GM20000 (cell line): ENCODE measurements around the gene PTGES3.

Experiments
- DNase-seq: peaks from one replicate; pipeline ENCODE4 v3.0.0; 2012; ENCODE audit warnings: low spot score
- TF ChIP-seq, protein P1 (sequence below): IDR thresholded peaks from 2 replicates; pipeline ENCODE4 v1.5.1; 2012; ENCODE audit warnings: mild to moderate bottlenecking, control low read depth; ENCODE audit errors: extremely low read depth, missing control alignments

The PTGES3 gene

DNA sequence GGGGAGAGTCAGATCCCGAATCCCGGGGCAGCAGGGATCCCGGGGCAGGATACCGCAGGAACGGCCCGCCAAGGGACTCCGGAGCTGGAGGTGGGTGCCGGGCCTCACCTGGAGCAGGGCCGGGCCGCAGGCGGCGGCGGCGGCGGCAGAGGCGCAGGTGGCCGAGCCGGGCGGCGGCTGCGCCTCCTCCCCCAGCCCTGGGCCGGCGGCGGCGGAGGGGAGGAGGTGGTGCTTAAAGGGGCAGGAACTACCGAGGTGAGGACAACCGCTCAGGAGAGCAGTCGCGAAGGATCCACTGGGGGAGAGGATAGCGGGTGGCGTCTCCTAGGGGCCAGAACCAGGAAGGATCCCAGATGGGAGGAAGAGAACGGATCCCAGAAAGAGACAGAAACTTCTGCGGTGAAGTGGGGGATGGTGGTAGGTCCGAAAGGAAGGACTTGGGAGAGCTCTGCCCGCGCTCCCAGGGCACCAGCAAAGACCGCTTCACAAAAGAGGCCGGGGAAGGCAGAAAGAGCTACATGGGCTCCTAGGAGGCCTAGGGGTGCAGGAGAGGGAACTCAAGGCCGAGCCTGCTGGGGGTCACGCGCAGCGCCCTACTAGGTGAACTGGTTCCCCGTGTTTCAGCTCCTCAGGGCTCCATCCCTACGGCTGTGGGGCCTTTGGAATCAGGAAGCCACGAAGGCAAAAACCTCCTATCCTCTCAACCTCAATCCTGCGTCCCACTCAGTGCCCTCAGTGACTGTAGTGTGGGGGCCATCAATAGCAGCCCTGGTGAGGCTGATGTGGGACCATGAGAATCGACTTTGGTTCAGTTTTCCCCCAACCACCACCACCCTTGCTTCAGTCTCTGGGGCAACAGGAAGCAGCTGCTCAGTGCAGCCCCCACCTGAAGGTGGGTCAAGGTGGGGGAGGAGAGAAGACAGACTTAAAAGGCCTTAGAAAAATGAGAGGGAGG is 53.0 kb downstream of the PTGES3 start:
- TF ChIP-seq, protein P1, sequence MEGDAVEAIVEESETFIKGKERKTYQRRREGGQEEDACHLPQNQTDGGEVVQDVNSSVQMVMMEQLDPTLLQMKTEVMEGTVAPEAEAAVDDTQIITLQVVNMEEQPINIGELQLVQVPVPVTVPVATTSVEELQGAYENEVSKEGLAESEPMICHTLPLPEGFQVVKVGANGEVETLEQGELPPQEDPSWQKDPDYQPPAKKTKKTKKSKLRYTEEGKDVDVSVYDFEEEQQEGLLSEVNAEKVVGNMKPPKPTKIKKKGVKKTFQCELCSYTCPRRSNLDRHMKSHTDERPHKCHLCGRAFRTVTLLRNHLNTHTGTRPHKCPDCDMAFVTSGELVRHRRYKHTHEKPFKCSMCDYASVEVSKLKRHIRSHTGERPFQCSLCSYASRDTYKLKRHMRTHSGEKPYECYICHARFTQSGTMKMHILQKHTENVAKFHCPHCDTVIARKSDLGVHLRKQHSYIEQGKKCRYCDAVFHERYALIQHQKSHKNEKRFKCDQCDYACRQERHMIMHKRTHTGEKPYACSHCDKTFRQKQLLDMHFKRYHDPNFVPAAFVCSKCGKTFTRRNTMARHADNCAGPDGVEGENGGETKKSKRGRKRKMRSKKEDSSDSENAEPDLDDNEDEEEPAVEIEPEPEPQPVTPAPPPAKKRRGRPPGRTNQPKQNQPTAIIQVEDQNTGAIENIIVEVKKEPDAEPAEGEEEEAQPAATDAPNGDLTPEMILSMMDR = no peak
- DNase-seq = peak; percentile 86

DNA sequence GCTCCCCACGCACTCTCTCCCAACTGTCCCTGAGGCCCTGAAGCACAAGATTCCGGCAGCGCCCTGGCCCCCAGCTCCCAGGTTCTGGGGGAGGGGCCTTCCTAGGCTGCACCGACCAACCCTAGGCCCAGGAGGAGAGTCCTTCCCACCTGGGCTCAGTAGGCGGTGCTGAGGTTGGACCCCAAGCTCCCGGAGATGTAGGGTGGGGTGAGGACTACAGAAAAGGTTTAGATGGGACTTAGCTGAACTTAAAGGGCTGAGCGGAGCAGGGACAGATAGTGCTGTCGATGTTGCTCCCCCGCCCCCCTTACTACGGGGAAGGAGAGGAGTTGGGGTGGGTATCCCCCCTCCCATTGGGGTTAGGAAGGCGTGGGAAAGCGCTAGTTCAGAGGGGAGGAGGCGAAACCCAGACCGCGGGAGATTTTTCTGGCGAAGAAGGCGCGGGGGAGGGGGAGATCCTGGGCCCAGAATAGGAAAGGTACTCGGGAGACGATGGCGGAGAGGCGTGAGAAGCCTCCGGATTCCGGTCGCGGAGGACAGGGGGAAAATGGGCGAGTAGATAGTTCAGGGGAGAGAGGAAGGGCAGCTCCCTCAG is 53.7 kb downstream of the PTGES3 start:
- TF ChIP-seq, protein P1 = no peak
- DNase-seq = peak; percentile 56

DNA sequence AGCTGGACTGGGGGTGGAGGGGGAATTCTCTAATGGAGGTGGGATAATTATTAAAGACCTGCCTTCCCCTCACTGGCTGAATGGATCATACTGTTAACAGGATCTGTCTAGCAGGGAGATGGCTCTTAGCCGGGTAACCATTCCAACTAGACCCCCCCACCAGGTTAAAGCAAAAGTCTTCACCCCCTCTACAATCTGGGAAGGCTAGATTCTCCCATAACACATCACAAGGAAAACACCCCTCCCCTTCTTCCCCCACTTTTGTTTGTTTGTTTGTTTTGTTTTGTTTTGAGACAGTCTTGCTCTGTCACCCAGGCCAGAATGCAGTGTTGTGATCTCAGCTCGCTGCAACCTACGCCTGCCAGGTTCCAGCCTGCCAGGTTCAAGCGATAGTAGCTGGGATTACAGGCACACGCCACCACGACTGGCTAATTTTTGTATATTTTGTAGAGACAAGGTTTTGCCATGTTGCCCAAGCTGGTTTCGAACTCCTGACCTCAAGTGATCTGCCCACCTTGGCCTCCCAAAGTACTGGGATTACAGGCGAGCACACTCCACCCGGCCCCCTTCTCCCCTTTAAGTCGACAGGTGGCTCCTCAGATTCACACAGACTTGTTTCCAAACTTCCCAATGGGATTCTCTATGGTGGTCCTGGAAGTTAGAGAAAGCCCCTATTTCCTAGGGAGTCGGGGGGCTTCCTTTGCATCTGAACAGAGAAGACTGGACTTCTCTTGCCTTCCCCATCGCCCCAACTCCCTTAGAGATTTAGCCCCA is 54.4 kb downstream of the PTGES3 start:
- TF ChIP-seq, protein P1 = no peak
- no peak for DNase-seq

DNA sequence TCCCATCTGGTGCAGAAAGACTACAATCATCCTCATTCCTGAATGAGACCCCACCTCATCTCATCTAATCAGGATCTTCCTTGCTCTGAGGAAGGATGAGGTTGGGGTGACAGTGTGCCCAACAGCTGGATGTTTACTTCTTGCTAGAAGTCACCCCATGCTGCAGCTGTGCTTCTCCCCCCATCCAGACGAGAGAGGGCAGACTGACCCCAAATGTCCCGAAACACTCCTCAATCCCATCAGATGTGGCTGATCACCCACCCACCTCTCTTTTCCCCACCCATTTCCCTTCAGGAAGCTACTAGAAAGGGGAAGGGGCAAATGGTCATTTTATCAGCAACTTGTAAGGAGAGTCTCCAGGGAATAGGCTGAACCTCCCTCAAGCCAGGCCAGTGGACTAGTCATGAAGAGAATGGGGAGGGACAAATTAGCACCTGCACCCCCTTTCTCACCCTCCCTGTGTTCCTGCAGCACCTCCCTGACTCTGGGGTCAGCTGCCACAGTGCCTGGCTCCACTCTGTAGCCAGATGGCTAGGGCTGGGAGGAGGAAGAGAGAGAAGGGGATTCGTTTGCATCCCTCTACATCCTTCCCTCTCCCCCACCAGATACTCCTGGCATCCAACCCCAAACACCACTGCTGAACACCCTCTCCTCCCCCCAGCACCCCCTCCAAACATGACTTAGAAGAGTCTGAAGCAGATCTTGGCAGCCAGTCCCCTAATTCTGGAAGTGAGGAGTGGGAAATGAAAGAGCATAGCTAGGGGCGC is 55.2 kb downstream of the PTGES3 start:
- DNase-seq = peak; percentile 41
- TF ChIP-seq, protein P1 = no peak

DNA sequence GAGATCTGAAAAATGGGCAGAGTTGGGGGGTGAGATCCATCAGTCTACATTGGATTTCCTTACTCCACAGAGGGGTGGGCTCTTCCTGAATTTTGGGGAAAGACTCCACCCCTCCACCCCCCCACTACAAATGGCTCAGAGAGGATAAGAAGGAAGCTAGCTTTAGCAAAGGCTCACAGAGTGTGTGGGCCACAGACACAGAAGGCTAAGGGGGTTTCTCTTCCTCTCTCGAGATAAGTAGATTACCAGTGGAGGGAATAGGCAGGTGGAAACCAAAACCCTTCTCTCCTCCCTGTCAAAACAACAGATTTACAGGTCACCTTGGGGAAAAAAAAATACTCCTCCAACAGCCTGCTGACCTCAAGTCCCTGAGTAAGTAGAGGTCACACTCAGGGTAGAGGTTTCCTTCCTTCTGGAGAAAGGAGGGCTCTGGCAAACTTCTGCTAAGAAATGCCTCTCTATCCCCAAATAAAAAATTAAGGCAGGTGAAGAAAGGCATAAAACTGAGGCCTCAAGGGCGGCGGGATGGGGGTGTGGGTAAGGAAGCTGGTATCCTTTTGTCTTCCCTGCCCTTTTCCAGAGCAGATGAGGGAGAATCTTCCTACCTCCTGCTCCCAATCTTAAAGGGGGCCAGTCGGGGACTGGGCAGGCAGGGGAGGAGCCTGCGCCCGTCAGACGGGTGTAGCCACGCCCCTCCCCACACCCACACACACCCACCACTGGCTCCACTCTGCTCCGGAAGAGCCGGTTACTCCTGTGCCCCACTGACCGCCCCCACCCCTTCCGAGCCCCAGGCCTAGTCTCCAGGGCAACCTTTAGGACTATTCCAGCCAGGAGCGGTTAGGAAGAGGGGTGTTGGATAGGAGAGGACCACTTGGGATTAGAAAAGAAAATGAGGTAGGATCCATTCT is 56.0 kb downstream of the PTGES3 start:
- TF ChIP-seq, protein P1 = no peak
- peak; percentile 80 for DNase-seq

DNA sequence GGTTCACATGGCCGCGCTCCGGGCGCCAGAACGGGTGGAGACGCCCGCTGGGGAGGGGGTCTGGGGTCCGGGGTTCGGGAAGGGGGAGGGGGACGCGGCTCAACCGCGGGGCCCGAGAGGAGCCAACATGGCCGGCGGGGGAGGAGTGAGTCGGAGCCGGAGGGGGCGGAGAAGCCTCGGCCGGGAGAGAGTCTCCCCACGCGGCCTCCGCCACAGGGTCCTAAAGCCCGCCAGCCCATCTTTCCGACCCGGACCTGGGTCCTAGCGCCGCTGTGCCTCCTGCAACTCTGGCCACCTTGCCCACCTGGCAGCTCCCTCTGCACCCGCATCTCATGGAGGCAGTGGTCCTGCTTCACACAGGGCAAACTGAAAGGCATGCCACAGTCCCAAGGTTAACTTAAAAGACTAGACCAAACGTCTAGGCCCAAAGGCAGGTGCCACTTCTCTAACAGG is 57.9 kb downstream of the PTGES3 start, which contains the start of gene BAZ2A:
Gene BAZ2A (minus strand): TSS at position 147 of the 453 bp plus-strand sequence. CDS start 12,796 bp downstream, outside the sequence.
- DNase-seq = peak; percentile 92
- TF ChIP-seq, protein P1 = no peak
